ENCODE measurements around the gene WDR64. TPM values are rescaled to one million over a fixed set of nuclear protein-coding genes. Genes with fewer than 3 reads are reported as not detected.
A peak's percentile ranks its signal among the peaks of the same experiment; 100 is the strongest.
"Not testable (repeated sequence)": the region's sequence is repeated elsewhere in the genome, so short reads cannot be mapped to it uniquely, and the experiment has no call there.

Gene WDR64
- total RNA-seq, 1 experiment from 2014 or later, result not detected

DNA sequence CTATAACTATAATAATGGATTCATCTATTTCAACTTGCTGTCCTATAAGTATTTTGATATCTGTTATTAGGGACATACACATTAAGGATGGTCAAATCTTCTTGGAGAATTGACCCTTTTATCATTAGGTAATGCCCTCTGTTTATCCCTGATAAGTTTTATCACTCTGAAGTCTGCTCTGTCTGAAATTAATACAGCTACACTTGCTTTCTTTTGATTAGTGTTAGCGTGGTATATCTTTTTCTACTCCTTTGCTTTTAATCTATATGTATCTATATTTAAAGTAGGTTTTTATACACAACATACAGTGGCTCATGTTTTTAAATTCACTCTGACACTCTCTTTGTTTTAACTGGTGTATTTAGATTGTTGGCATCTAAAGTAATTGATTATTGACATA is 126.0 kb downstream of the WDR64 start:
- no peak overlapping the region for H3K27ac ChIP-seq
- no peaks in the 10 kb centered on the region for H3K4me1 ChIP-seq
- H3K36me3 ChIP-seq, result no peaks in the 10 kb centered on the region
- no peaks in the 10 kb centered on the region for H3K27me3 ChIP-seq
- no peak for DNase-seq
- no peaks in the 10 kb centered on the region for H3K9me3 ChIP-seq (replicated peaks)
- no peak overlapping the region for H3K4me3 ChIP-seq

DNA sequence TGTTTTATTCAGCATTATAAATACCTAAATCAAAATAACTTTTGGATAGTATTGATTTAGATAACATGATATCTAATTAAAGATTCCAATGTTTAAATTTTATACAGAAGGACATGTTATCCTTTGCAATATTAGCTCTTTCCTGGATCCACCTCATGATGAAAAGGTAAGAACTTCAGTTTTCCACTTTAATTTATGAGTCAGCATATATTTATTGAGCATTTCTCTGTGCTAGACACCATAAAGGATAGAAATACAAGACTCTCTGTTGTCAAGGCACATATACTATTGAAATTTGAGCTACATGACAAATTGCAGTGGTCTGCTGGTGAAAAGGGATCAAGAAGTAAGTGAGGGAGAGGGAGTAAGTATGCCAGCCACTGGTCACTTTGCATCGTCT is 127.8 kb downstream of the WDR64 start:
- no peak for DNase-seq
- Histone ChIP-seq H3K36me3 (no peaks in the 10 kb centered on the region), H3K4me3 (no peak overlapping the region), H3K27ac (no peak overlapping the region), H3K9me3 (replicated peaks) (no peaks in the 10 kb centered on the region), H3K27me3 (no peaks in the 10 kb centered on the region), H3K4me1 (no peaks in the 10 kb centered on the region)

DNA sequence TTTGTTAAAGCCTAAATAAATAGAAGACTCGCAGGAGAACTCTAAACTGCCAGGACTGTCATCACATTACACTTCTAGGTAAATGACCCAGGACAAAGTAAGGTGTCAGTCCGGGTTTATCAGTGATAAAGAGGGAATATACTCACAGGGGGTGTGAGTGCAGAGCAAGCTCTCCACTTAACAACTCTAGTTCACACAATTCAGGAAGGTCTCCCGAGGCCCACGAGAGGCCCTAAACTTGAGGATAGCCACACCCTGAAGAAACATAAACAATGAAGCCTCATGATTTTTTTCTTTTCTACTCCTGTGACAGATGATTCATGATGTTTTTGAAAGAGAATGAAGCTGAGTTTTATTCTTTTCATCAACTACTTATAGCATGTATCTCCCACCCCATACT is 130.3 kb downstream of the WDR64 start:
- no peaks in the 10 kb centered on the region for H3K4me1 ChIP-seq
- no peaks in the 10 kb centered on the region for H3K27me3 ChIP-seq
- H3K27ac ChIP-seq, result no peak overlapping the region
- no peak for DNase-seq
- H3K36me3 ChIP-seq, result no peaks in the 10 kb centered on the region
- H3K4me3 ChIP-seq, result no peak overlapping the region
- H3K9me3 ChIP-seq (replicated peaks), result no peaks in the 10 kb centered on the region

DNA sequence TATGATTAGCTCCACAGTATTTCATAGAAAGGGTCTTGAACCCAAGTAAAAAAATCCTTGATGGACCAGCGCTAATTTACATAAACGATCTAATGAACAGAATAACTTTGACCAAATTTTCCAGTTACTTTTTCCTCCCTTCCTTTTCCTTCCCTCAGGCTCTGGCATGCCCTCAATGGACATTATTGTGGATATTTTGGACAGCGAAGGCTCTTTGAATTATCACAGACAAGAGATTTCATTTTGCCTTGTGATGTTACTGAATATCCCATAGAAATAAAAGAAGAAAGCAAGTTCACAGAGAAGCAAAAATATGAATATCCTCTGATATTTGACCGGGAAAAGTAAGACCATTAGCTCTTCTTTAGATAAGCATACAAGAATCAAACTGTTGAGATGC is 135.6 kb downstream of the WDR64 start:
- Histone ChIP-seq H3K4me1 (no peaks in the 10 kb centered on the region), H3K27me3 (no peaks in the 10 kb centered on the region), H3K9me3 (replicated peaks) (no peaks in the 10 kb centered on the region), H3K36me3 (no peaks in the 10 kb centered on the region), H3K27ac (no peak overlapping the region), H3K4me3 (no peak overlapping the region)
- no peak for DNase-seq

DNA sequence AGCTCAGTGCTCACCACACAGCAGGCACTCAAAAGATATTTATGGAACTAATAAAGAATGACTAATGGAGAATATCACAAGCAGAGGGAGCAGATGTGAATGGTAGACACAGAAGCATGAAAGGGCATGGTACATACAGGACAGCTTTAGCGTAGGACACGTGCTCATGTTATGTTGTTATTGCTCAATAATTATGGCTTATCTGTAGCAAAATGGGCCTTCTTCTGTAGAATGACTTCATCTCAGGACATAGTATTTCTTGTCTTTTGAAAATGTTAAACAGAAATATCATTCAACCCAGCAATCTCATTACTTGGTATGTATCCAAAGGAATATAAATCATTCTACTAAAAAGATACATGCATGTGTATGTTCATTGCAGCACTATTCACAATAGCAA is 137.0 kb downstream of the WDR64 start:
- no peak overlapping the region for H3K27ac ChIP-seq
- no peaks in the 10 kb centered on the region for H3K9me3 ChIP-seq (replicated peaks)
- no peaks in the 10 kb centered on the region for H3K4me1 ChIP-seq
- DNase-seq, result no peak
- no peaks in the 10 kb centered on the region for H3K27me3 ChIP-seq
- no peak overlapping the region for H3K4me3 ChIP-seq
- H3K36me3 ChIP-seq, result no peaks in the 10 kb centered on the region

DNA sequence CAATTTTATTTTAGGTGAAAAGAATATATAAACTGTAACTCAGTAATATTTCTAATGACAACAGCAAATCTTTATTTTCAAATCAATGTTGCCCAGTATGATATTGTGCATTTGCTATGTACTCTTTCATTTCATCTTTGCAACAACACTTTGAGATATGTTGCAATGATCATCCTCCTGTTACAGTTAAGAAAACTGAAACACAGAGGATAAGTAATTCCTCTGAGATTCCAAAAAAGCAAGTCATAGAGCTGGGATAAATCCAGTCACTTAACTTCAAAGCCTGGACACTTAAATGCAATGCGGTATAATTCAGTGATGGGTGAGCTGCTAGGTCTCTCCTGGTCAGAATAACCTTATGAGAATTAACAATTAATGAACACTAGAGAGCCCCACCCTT is 147.3 kb downstream of the WDR64 start:
- no peak for DNase-seq
- no peaks in the 10 kb centered on the region for H3K4me1 ChIP-seq

DNA sequence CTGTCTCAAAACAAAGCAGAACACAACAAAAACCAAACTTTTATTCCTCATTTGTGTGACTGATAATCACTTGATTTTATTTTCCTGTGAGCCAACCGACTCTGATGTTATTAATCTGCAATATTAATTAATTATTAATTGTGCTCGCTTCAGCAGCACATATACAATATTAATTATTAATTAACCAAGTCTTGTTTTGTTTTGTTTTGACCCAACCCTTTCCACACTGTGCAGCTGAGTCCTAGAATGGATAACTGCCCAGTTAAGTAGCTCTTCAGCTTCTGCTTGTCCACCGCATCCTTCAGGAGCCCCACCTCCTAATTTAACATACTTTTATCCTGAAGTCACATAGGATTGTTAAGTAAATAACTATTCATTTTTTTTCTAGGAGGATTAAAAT is 148.6 kb downstream of the WDR64 start:
- Histone ChIP-seq H3K27ac (no peak overlapping the region), H3K27me3 (no peaks in the 10 kb centered on the region), H3K9me3 (replicated peaks) (no peaks in the 10 kb centered on the region), H3K4me3 (no peak overlapping the region), H3K4me1 (no peaks in the 10 kb centered on the region), H3K36me3 (no peaks in the 10 kb centered on the region)
- DNase-seq, result no peak

More for the DNA sequence above, 147.3 kb downstream of the WDR64 start:
- Histone ChIP-seq H3K27ac (no peak overlapping the region), H3K4me3 (no peak overlapping the region), H3K9me3 (replicated peaks) (no peaks in the 10 kb centered on the region), H3K36me3 (no peaks in the 10 kb centered on the region), H3K27me3 (no peaks in the 10 kb centered on the region)

DNA sequence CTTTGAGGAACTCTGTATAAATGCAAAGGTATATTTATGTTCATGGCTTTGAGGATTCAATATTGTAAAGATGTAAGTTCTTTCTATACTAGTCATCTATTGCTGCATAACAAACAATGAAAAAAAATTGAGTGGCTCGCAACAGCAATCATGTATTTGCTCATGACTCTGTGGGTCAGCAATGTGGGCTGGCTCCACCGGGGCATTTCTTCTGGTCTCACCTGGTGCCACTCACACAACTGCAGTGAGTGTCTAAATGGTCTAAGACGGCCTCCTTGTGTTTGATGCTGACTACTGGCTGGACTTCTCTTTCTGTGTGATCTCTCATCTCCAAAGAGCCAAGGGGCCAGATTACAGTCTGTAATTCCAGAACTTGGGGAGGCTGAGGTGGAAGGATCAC is 150.8 kb downstream of the WDR64 start:
- Histone ChIP-seq H3K9me3 (replicated peaks) (no peaks in the 10 kb centered on the region), H3K4me3 (no peak overlapping the region), H3K27ac (no peak overlapping the region), H3K4me1 (no peaks in the 10 kb centered on the region), H3K27me3 (no peaks in the 10 kb centered on the region), H3K36me3 (no peaks in the 10 kb centered on the region)
- no peak for DNase-seq

DNA sequence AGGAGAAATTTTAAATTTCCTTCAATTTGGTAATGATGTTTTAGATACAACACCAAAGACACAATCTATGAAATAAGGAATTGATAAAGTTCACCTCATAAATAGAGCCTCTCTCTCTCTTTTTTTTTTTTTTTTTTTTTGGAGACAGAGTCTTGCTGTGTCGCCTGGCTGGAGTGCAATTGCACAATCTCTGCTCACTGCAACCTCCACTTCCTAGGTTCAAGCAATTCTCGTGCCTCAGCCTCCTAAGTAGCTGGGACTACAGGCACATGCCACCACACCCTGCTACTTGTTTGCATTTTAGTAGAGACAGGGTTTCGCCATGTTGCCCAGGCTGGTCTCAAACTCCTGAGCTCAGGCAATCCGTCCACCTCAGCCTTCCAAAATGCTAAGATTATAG is 152.6 kb downstream of the WDR64 start:
- not testable (repeated sequence) for DNase-seq; H3K36me3 ChIP-seq; H3K9me3 ChIP-seq (replicated peaks); H3K4me3 ChIP-seq; H3K4me1 ChIP-seq; H3K27ac ChIP-seq; H3K27me3 ChIP-seq

DNA sequence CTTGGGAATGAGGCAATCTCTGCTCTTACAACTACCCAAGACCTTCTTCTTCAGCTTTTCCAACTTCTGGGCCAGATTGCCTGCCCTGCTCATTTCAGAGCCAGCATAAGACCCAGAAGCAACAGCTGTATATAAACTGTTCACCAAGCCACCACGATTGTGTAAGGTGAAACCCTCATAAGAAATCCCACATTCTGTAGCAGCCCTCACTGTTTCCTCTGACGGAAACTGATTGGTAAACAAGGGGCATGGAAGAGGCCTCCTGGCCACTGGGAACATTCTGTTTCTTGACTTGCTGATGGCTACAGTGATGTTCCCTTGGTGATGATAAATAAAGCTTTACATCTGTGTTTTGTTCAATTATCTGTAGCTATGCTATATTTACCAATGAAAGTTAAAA is 156.2 kb downstream of the WDR64 start:
- Histone ChIP-seq H3K4me3 (no peak overlapping the region), H3K36me3 (no peaks in the 10 kb centered on the region), H3K9me3 (replicated peaks) (no peaks in the 10 kb centered on the region), H3K4me1 (no peaks in the 10 kb centered on the region), H3K27ac (no peak overlapping the region), H3K27me3 (no peaks in the 10 kb centered on the region)
- DNase-seq, result peak in 1 of 2 experiments; percentile 35

DNA sequence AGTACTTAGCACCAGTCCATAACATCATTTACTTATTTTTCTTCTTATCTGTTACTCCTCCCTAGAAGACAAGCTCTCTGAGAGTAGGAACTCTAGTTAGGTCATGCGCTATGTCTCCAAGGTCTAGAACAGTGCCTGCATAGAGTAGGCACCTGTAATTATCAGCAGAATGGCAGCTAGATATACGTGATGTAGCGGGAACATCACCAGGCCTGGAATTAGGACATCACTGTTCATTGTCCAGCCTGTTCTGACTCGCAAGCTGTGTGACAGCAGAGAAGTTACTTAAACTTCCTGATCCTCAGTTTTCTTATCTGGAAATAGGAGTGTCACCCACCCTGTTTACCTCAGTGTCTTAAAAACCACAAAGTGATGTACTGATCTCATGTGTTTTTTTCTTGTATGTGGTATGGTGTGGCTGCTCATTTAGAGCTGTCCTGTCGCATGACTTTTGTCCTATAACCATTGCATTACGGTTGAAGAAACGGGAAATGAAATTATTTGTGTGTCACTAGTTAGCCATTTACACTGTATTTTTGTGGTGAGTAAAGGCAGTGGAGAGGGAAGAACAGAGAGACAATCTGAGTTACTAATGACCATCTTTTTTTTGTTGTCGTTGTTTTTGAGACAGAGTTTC is 158.8 kb downstream of the WDR64 start:
- H3K4me1 ChIP-seq, result no peaks in the 10 kb centered on the region
- H3K27me3 ChIP-seq, result no peaks in the 10 kb centered on the region
- no peaks in the 10 kb centered on the region for H3K9me3 ChIP-seq (replicated peaks)
- no peaks in the 10 kb centered on the region for H3K36me3 ChIP-seq
- no peak for DNase-seq
- H3K4me3 ChIP-seq, result no peak overlapping the region
- no peak overlapping the region for H3K27ac ChIP-seq

DNA sequence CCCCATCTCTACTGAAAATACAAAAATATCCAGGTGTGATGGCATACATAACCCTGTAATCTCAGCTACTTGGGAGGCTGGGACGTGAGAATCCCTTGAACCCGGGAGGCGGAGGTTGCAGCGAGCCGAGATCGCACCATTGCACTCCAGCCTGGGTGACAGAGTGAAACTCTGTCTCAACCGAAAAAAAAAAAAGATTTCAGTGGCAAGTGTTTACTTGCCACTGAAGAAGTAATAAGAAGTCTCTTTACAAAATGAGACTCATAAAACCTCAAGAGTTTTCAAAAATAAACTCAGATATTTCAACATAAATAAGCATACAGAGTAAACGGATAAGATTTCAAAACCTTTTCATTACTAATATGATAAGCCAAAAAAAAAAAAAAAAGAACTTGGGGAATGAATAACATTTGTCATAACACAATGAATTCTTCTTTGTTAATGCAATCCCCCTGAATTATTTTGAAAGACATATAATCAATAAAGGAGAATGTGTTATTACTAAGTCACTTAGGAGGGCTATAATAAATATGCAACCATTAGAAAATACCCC is 161.8 kb downstream of the WDR64 start:
- Histone ChIP-seq H3K4me3 (no peak overlapping the region), H3K4me1 (no peaks in the 10 kb centered on the region), H3K36me3 (no peaks in the 10 kb centered on the region), H3K9me3 (replicated peaks) (no peaks in the 10 kb centered on the region), H3K27me3 (no peaks in the 10 kb centered on the region), H3K27ac (no peak overlapping the region)
- no peak for DNase-seq

DNA sequence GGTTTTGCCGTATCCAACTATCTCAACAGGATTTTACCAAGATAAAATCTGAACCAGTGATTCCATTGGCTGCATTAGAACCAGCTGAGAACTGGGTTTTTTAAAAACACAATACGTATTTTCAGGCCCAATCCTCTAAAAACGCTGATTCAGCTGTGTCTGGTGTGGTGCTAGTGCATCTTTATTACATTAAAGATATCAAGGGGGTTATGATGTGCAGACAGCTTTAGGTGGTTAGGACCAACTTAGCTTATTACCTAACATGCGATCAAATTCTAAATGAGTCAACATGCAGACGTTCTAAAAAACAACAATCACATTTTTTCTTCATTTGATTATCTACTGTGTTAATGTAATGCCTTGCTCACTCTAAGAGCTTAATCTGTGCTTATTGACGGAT is 163.9 kb downstream of the WDR64 start:
- H3K9me3 ChIP-seq (replicated peaks), result no peaks in the 10 kb centered on the region
- H3K36me3 ChIP-seq, result no peaks in the 10 kb centered on the region
- DNase-seq, result no peak
- H3K27me3 ChIP-seq, result no peaks in the 10 kb centered on the region
- H3K4me1 ChIP-seq, result no peaks in the 10 kb centered on the region
- no peak overlapping the region for H3K4me3 ChIP-seq
- no peak overlapping the region for H3K27ac ChIP-seq

DNA sequence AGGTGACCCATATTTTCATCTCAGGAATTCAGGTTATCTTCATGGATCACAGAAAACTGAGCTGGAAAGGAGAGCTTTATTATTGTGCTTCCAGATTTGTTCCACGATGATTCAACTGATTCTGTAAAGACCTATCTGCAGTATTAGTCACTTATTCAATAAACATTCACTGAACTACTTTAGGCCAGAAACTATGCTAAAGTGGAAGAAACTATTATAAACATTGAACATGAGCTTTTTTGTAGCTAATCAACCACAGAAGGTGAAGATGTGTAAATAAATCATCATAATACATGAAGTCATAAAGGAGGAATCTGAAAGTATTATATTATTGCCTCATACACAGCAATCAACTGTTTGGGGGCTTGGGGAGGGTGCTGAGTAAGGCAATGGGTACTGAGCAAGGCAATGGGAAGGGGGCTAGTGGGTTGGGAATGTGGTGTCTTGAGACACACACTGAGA is 165.3 kb downstream of the WDR64 start:
- no peaks in the 10 kb centered on the region for H3K4me1 ChIP-seq
- H3K27me3 ChIP-seq, result no peaks in the 10 kb centered on the region
- H3K4me3 ChIP-seq, result no peak overlapping the region
- no peaks in the 10 kb centered on the region for H3K36me3 ChIP-seq
- H3K27ac ChIP-seq, result no peak overlapping the region
- no peak for DNase-seq
- H3K9me3 ChIP-seq (replicated peaks), result no peaks in the 10 kb centered on the region

DNA sequence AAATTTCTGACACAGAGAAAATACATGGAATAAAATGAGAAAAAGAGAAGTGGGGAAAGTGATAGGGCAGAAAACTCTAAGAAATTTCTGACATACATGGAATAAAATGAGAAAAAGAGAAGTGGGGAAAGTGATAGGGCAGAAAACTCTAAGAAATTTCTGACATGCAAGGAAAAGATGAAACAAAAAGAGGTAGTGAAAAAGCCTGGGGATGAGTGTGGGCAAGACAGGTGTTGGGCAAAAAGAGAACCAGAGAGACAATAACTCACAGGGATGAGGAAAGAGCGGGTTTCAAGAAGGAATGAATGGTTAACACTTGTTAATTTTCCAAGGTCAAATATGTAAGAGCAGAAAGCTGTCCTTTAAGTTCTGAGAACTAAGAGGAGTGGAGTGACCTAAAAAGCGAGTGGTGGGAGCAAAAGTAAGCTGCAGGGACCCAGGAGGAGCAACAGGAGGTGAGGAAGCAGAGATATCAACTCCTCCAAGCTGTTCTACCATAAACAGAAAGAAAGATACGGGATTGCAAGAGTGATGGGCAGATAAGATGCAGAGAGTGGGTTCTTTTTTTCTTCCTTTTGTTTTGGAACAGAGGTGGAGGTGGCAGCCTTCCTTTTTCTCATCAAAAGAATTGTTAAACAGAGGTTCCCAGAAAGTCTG is 166.0 kb downstream of the WDR64 start:
- DNase-seq, result no peak
- H3K9me3 ChIP-seq (replicated peaks), result no peaks in the 10 kb centered on the region
- H3K4me3 ChIP-seq, result no peak overlapping the region
- H3K36me3 ChIP-seq, result no peaks in the 10 kb centered on the region
- no peak overlapping the region for H3K27ac ChIP-seq
- H3K27me3 ChIP-seq, result no peaks in the 10 kb centered on the region
- no peaks in the 10 kb centered on the region for H3K4me1 ChIP-seq

Data from SJCRH30 (cell line).